BJ (cell line): ENCODE measurements around the gene LYPD3. TPM values are rescaled to one million over a fixed set of nuclear protein-coding genes. Genes with fewer than 3 reads are reported as not detected.

Source experiments
- CTCF ChIA-PET: fragments of 350-600 bp; formaldehyde crosslinking; extraction: SDS; loops from one replicate; lab custom pipeline; 2021; ENCODE audit warnings: antibody characterized with exemption, inconsistent platforms; lab: Yijun Ruan, JAX
- POLR2A ChIA-PET: fragments of 300-600 bp; sonication (Branson Sonifier 250); formaldehyde crosslinking; extraction: SDS; loops from one replicate; lab custom pipeline; 2021; ENCODE audit warnings: antibody characterized with exemption; lab: Charles Lee
- DNase-seq: peaks from one replicate; pipeline ENCODE4 v3.0.0-alpha.2; 2011; ENCODE audit warnings: low read depth
- H3K27me3 ChIP-seq: 2 replicates; pipeline ENCODE4 v1.6.0; 2011; ENCODE audit warnings: low read length; ENCODE audit not compliant: control insufficient read depth, insufficient read depth
- H3K36me3 ChIP-seq: 2 replicates; pipeline ENCODE4 v1.5.1; 2011; ENCODE audit warnings: low read length; ENCODE audit not compliant: control insufficient read depth, insufficient read depth
- H3K4me3 ChIP-seq: 2 replicates; pipeline ENCODE4 v1.5.1; 2011; ENCODE audit warnings: low read depth, mild to moderate bottlenecking, control low read depth, low read length
- CTCF ChIP-seq: IDR thresholded peaks from 2 replicates; pipeline ENCODE4 v1.5.1; 2011; ENCODE audit warnings: low read depth, mild to moderate bottlenecking, control low read depth, inconsistent platforms, low read length, moderate library complexity; ENCODE audit not compliant: insufficient read depth
- polyA plus RNA-seq: library from polyadenylated mRNA; depleted of rRNA; stranded (reverse); fragments of >200 nt; gene quantifications from 2 replicates; pipeline ENCODE4 v1.2.3, GENCODE V29; 2011; rRNA removed

LYPD3 gene
- polyA plus RNA-seq, 1 experiment, result 0.70 TPM

GRCh38 chr19:43416951-43417623 lies 48.3 kb downstream of the LYPD3 start:
- H3K4me3 ChIP-seq, result no peak overlapping the region
- no peak for DNase-seq
- no peak for TF ChIP-seq CTCF
- no peaks in the 10 kb centered on the region for H3K36me3 ChIP-seq
- peaks cover 6% of the 10 kb centered on the region for H3K27me3 ChIP-seq
- ChIA-PET POLR2A (no interaction called here), CTCF (interaction anchor here (0.6 to 9.0 kb wide), 4 partner anchors 9 to 48 kb away, joined by 3 to 57 read pairs (median 6); partner anchors contain the start of gene LYPD3)

- DNase-seq, result no peak
- POLR2A ChIA-PET, result no interaction called here
- CTCF ChIA-PET, result no interaction called here
Observed at GRCh38 chr19:43414554-43414953, 50.9 kb downstream of the LYPD3 start, which contains the start of gene TEX101. TSS of gene TEX101 (plus strand) at chr19:43414890. CDS start at chr19:43415920, 1,030 bp downstream.

GRCh38 chr19:43412441-43412840 lies 53.0 kb downstream of the LYPD3 start:
- H3K27me3 ChIP-seq, result peaks cover 11% of the 10 kb centered on the region
- no peak for TF ChIP-seq CTCF
- CTCF ChIA-PET, result no interaction called here

More at GRCh38 chr19:43414554-43414953, 50.9 kb downstream of the LYPD3 start, which contains the start of gene TEX101:
- Histone ChIP-seq H3K4me3 (no peak within 1 kb of the TSS), H3K36me3 (no peaks in the 10 kb centered on the region), H3K27me3 (peaks cover 12% of the 10 kb centered on the region)
- TF ChIP-seq CTCF, result no peak

More at GRCh38 chr19:43412441-43412840, 53.0 kb downstream of the LYPD3 start:
- POLR2A ChIA-PET, result no interaction called here
- Histone ChIP-seq H3K4me3 (no peak overlapping the region), H3K36me3 (no peaks in the 10 kb centered on the region)
- no peak for DNase-seq

Other genes with a start within 250 kb of the LYPD3 start
- 5.5 and 8.6 TPM in 2 replicates for gene PSG9, start 196.1 kb downstream of the LYPD3 start, polyA plus RNA-seq
- 1.1 and 1.7 TPM in 2 replicates for gene CD177, start 111.9 kb downstream of the LYPD3 start, polyA plus RNA-seq
- gene TEX101, start 50.7 kb downstream of the LYPD3 start, polyA plus RNA-seq, result not detected in 2 replicates
- 4.0 and 5.3 TPM in 2 replicates for gene PHLDB3, start 39.1 kb upstream of the LYPD3 start, polyA plus RNA-seq
- 188 and 261 TPM in 2 replicates for gene ETHE1, start 61.6 kb upstream of the LYPD3 start, polyA plus RNA-seq
- gene ZNF575, start 67.6 kb upstream of the LYPD3 start, polyA plus RNA-seq, result 0.09 and 0.33 TPM in 2 replicates
- 22.8 and 30.8 TPM in 2 replicates for gene XRCC1, start 109.9 kb upstream of the LYPD3 start, polyA plus RNA-seq
- 2.0 and 2.2 TPM in 2 replicates for gene PINLYP, start 110.2 kb upstream of the LYPD3 start, polyA plus RNA-seq
- 5.4 and 7.0 TPM in 2 replicates for gene IRGQ, start 130.5 kb upstream of the LYPD3 start, polyA plus RNA-seq
- 9.0 and 14.8 TPM in 2 replicates for gene ZNF576, start 131.0 kb upstream of the LYPD3 start, polyA plus RNA-seq
- gene SRRM5, start 146.5 kb upstream of the LYPD3 start, polyA plus RNA-seq, result 0.04 and 0.06 TPM in 2 replicates
- gene ZNF428, start 154.0 kb upstream of the LYPD3 start, polyA plus RNA-seq, result 24.4 and 34.0 TPM in 2 replicates
- 1.4 and 1.7 TPM in 2 replicates for gene CADM4, start 174.2 kb upstream of the LYPD3 start, polyA plus RNA-seq
- gene PLAUR, start 204.6 kb upstream of the LYPD3 start, polyA plus RNA-seq, result 98.5 and 137 TPM in 2 replicates